B cell (primary cell): ENCODE data around the gene AP3D1.

ENCODE experiments used
- CTCF ChIP-seq: fragments of 200-600 bp; IDR thresholded peaks from one replicate; pipeline ENCODE4 v1.8.0; 2022; ENCODE audit warnings: antibody characterized with exemption, mild to moderate bottlenecking
- EZH2 ChIP-seq: IDR thresholded peaks from 2 replicates; pipeline ENCODE4 v1.6.1; 2012; ENCODE audit warnings: borderline replicate concordance, low read depth, mild to moderate bottlenecking, moderate library complexity, low read length; ENCODE audit not compliant: insufficient read depth, poor library complexity, severe bottlenecking

DNA sequence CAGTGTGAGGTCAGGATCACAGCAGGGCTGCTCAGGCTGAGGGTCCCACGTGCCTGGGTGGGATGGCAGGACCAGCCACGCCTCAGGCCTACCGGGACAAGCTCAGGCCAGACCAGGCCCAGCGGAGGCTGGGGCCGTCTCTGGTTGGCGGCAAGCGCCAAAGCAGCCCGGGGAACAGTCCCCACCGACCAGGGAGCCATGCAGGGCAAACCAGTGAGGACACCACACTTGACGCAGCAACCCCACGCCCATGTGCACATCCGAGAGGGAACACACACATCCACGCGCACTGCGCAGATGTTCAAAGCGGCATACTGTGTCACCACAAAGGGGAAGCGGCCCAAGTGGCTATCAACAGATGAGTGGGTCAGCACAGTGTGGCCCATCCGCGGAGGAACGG, 39.5 kb downstream of the AP3D1 start:
- no peak for TF ChIP-seq CTCF
- TF ChIP-seq EZH2: no peak
